ENCODE measurements around the gene PTHLH.
A peak's percentile ranks its signal among the peaks of the same experiment; 100 is the strongest.

The PTHLH gene

DNA sequence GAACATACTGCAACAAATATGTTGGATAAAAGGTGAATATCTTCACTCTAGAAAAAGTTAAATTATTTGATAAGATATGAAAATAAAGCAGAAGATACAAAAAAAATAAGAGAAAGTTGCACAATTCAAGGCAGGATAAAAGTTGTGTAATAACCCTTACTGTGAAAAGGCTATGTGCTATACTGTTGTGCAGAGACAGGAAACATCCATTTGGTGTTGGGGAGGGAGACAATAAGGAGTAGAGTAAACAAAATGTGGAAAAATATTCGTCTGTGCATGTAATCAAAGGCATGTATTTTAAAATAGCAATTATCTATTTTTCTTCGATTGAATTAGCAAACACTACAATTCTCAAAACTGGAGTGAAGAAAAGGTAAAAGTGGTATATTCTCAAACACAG is 34.8 kb downstream of the PTHLH start:
- DNase-seq (ENCODE audit: low spot score): no peak

- DNase-seq (ENCODE audit: low spot score): no peak
Measured at GRCh38 chr12:27936196-27936595, 36.3 kb downstream of the PTHLH start.

DNA sequence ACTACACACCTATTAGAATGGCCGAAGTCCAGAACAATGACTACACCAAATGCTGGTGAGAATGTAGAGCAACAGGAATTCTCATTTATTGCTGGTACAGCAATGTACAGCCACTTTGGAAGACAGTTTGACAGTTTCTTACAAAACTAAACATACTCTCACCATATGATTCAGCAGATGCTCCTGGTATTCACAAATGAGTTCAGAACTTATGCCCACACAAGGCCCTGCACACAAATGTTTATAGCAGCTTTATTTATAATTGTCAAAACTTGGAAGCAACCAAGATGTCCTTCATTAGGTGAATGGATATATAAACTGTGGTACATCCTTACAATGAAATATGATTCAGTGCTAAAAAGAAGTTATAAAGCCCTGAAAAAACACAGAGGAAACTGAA is 38.3 kb downstream of the PTHLH start:
- no peak for DNase-seq (ENCODE audit: low spot score)

DNA sequence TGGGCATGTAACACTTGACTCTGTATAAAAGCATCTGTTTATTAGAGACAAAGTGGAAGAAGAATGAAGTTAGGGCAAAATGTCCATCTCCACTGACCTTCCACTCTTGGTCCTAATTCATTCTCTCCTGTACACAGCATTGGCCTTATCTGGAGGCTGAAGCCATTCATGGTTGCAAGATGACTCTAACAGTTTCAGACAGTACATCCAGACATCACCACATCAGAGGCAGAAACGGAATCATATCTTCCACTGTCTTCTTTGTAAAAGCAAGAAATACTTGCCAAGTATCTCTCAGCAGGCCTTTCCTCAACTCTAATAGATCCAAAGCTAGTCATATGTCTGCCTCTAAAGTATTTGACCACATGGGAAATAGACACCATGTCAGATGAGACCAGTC is 41.1 kb downstream of the PTHLH start:
- no peak for DNase-seq (ENCODE audit: low spot score)

DNA sequence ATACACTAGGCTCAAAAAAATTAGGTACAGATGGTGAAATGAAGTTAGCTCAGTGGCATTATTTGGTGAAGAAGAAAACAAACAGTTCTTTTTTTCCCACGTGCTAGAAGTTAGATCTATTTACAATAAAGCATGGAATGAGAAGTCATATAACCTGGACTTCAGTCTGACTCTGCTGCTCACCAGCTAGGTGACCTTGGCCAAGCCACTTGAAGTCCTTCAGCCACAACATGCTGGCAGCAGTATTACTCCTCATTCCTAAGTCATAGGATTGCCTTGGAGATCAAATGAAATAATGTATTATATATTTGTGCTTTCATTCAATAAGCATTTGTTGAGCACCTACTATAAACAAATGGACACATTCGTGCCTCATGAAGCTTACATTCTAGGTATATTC is 45.2 kb downstream of the PTHLH start:
- no peak for DNase-seq (ENCODE audit: low spot score)

DNA sequence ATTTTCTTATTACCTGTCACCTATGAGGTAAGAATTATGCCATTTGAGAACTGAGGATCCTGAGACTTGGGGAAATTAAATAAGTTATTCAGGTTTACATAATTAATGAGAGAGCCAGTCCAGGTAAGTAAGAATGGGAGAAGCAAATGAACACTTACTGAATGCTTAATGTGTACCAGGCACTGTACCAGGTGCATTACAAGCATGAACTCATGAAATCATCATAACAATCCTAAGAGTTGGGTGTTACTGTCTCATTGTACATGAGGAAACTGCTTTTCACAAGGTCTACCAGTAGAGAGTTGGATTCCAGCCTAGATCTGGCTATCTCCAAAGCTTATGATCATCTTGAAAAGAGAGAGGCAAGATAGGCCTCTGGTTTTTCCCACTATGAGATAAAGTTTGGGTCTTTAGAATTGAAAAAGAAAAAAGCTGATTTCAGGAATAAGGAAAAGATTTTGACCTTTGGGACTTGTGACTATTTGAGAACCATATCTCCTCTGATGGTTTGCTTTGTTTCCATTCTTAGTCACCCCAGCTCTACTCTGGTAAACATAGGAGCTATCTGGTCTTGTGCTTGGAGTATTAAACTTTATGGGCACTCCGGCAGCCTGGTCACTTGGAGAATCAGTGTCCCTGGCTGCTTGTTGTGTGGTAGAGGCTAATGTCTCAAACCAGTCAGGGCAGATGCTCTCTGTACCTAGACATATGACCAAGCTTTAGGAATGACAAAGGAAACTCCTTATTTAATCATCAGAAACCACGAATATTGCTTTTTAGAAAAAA is 48.0 kb downstream of the PTHLH start:
- DNase-seq (ENCODE audit: low spot score): peak; percentile 24

DNA sequence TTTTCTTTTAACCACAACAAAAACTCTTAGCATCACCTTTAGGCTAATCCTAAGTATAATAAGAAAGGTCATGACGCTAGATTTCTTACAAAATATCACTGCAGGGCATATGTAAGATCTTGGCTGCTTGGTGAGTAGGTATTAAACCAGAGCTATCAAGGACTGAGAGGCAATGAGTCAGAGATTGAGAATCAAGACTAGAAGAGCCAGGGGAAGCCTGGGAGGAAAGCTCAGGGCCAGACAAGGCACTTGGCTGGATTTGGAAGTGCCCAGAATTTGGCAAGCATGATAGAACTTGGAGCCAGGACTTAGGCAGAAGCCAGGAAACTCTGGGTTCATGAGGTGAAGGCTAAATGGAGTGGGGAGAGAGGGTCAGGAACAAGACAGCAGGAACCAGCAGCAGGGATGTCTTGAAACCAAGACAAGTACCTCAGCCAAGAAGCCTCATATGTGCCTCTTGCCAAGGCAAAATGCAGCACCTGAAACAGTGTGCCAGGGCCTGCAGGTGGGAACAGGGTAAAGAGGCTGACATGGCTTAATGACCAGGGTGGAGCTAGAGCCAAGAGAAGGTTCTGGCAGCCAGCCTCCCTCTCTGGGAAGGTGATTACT is 49.9 kb downstream of the PTHLH start:
- DNase-seq (ENCODE audit: low spot score): peak; percentile 84

GRCh38 chr12:27919671-27920235 is 52.8 kb downstream of the PTHLH start:
- DNase-seq (ENCODE audit: low spot score): no peak

- no peak for DNase-seq (ENCODE audit: low spot score)
Measured at GRCh38 chr12:27915536-27915935, 57.0 kb downstream of the PTHLH start.

DNA sequence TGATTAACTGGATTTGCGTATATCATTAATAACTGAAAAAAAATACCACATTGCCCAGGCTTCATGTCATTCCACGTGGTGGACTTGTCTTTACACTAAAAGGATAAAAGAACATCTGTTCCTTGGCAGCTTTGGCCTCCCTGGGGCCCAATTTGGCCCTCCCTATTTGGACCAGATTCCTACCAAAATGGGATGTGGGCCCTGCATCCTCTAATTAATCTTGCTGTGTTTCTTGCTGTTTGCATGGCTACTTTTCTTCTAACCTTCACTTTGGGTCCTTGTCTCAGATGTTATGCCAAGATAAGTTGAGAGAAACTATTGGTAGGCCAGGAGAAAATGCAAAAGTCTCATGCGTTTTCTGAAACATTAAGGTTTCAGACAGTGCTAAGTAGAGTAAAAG is 57.5 kb downstream of the PTHLH start:
- no peak for DNase-seq (ENCODE audit: low spot score)

- no peak for DNase-seq (ENCODE audit: low spot score)
Measured at GRCh38 chr12:27913999-27914614, 58.4 kb downstream of the PTHLH start.

DNA sequence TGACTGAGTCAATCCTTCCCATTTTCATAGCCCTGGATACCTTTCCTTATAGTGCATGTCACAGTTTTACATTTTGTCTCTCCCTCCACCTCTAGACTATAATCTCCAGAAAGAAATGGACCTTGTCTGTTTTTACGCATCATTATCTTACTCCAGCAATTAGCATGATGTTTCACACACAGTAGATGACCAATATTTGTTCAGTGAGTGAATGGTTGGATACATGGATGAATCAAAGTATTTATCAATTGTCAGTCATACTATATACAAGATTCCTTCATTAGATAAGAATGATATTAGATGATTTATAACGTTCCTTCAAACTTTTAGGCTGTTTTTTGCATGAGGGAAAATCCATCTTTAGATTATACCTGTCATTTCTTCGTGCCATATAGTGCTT is 61.1 kb downstream of the PTHLH start:
- DNase-seq (ENCODE audit: low spot score): no peak

Data from AG08395 (cell line).